GM18507 (cell line): Measurements from ENCODE around the gene ADAMTS14.

ENCODE experiments used
- DNase-seq: peaks from one replicate; pipeline ENCODE4 v3.0.0; 2011; ENCODE audit warnings: low read depth; ENCODE audit not compliant: insufficient read length; ENCODE audit errors: extremely low spot score
- FAIRE-seq: peaks from 2 replicates; lab custom pipeline; 2011; peaks lifted over from hg19 to GRCh38; lab: Jason Lieb, UNC

ADAMTS14 gene

GRCh38 chr10:70744617-70745143 is 72.4 kb downstream of the ADAMTS14 start:
- FAIRE-seq (no peak), DNase-seq (no peak)

GRCh38 chr10:70745555-70745954 is 73.2 kb downstream of the ADAMTS14 start:
- DNase-seq = no peak

GRCh38 chr10:70747192-70747965 is 75.1 kb downstream of the ADAMTS14 start:
- FAIRE-seq (no peak), DNase-seq (no peak)

More at GRCh38 chr10:70745555-70745954, 73.2 kb downstream of the ADAMTS14 start:
- FAIRE-seq = no peak

- DNase-seq (no peak), FAIRE-seq (no peak)
These were observed 76.0 kb downstream of the ADAMTS14 start for GRCh38 chr10:70748305-70748704.

GRCh38 chr10:70748801-70749573 is 76.7 kb downstream of the ADAMTS14 start:
- FAIRE-seq (no peak), DNase-seq (no peak)

- DNase-seq (no peak), FAIRE-seq (no peak)
These were observed 77.5 kb downstream of the ADAMTS14 start for GRCh38 chr10:70749756-70750155.

GRCh38 chr10:70750156-70750703 is 77.9 kb downstream of the ADAMTS14 start:
- DNase-seq (no peak), FAIRE-seq (no peak)

GRCh38 chr10:70751356-70751755 is 79.0 kb downstream of the ADAMTS14 start:
- DNase-seq = no peak
- FAIRE-seq = no peak

GRCh38 chr10:70751991-70752390 is 79.7 kb downstream of the ADAMTS14 start:
- DNase-seq (no peak), FAIRE-seq (no peak)

- DNase-seq = no peak
- no peak for FAIRE-seq
These were observed 80.3 kb downstream of the ADAMTS14 start for GRCh38 chr10:70752571-70752970.

GRCh38 chr10:70753026-70753663 is 80.8 kb downstream of the ADAMTS14 start:
- no peak for DNase-seq
- FAIRE-seq = no peak

- no peak for FAIRE-seq
- no peak for DNase-seq
These were observed 81.7 kb downstream of the ADAMTS14 start for GRCh38 chr10:70753841-70754621.

- FAIRE-seq = no peak
- DNase-seq = no peak
These were observed 84.5 kb downstream of the ADAMTS14 start for GRCh38 chr10:70756700-70757360.

- DNase-seq = no peak
- FAIRE-seq = no peak
These were observed 85.5 kb downstream of the ADAMTS14 start for GRCh38 chr10:70757856-70758255.

- FAIRE-seq (peak; percentile 88), DNase-seq (peak; percentile 37)
These were observed 86.6 kb downstream of the ADAMTS14 start for GRCh38 chr10:70758757-70759514.

GRCh38 chr10:70759781-70760180 is 87.5 kb downstream of the ADAMTS14 start:
- FAIRE-seq (no peak), DNase-seq (no peak)

GRCh38 chr10:70760271-70760787 is 88.0 kb downstream of the ADAMTS14 start:
- DNase-seq (no peak), FAIRE-seq (no peak)
